Measurements from ENCODE around the gene EVA1C.
A peak's percentile ranks its signal among the peaks of the same experiment; 100 is the strongest.
"Not testable (repeated sequence)": the region's sequence is repeated elsewhere in the genome, so short reads cannot be mapped to it uniquely, and the experiment has no call there.

The EVA1C gene

DNA sequence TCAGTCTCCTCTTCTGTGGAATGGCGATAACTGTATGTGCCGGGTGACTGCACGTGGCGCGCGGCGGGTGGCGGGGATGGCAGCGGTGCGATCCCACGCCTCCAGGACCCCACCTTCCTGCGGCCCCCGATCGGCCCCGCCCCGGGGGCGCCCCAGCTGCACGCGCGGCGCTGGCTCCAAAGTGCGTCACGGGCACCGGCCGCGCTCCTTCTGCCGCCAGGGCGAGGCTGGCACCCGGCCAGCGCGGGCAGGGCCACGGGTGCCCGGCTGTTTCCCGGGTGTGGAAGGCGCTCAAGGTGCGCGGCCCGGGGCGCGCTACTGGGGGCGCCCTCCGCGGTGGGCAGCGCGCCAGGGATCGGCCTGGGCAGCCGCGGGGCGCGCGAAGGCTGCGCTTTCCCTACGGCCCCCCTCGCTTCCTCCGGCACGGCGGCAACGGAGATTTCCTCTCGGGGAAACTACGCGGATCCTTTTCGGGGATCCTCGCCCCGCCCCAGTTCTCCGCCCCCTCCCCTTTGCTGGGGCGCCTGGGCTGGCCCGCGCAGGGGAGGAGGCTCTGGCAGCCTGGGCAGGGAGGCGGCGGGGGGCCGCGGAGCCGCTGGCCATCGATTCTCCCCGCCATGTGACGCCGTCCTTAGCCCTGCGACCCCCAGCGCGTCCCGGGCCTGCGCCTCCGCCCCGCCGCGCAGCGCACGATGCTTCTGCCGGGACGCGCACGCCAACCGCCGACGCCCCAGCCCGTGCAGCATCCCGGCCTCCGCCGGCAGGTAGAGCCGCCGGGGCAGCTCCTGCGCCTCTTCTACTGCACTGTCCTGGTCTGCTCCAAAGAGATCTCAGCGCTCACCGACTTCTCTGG lies at the start of gene EVA1C:
EVA1C (plus strand) TSS at position 545 of the 853 bp plus-strand sequence; CDS start at position 693, 148 bp downstream.
- FAIRE-seq (peak; percentile 55), DNase-seq (ENCODE audit: insufficient read length, low spot score) (no peak)

GRCh38 chr21:32364387-32364786 lies 48.1 kb upstream of the EVA1C start:
- no peak for DNase-seq (ENCODE audit: insufficient read length, low spot score)
- no peak for FAIRE-seq

DNA sequence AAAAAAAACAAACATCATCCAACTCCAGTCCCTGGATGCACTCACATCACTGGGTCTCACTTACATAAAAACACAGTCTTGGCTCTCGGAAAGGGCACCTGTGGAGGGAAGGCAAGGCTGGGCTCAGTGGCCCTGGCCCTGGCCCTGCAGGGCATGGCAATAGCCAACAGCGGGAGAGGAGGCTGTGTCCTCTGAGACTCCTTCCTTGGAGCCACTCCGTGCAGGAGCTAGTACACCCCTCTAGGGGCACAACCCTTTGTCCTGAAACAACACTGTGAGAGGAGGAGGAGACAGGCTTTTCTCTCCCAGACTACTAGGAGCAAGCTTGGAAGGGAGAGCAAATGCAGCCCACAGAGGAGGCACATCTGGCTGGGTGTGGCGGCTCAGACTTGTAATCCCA lies 47.7 kb upstream of the EVA1C start:
- FAIRE-seq (no peak), DNase-seq (ENCODE audit: insufficient read length, low spot score) (no peak)

- no peak for FAIRE-seq
- DNase-seq (ENCODE audit: insufficient read length, low spot score): no peak
Measured at GRCh38 chr21:32366191-32366590, 46.3 kb upstream of the EVA1C start.

GRCh38 chr21:32367158-32367557 lies 45.3 kb upstream of the EVA1C start:
- DNase-seq (ENCODE audit: insufficient read length, low spot score): no peak
- FAIRE-seq: no peak

DNA sequence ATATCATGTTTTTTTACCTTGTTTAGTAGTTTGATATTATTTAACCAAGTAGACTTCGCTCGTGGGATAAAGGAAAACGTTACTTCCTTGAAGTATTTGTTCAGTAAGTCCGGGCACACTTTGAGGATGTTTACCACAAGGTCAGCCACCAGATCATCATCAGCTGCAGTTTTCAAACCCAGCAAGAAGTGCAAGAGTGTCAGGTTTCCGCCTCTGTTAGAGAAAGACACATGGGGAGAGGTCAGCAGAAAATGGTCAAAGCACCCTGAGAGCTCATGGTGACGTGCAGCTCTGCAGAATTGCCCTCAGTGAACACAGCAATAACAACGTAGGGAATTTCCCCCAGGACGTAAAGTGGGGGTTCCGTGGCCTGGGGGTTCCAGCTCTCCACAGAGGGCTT lies 44.1 kb upstream of the EVA1C start:
- no peak for FAIRE-seq

GRCh38 chr21:32368961-32369360 lies 43.5 kb upstream of the EVA1C start:
- FAIRE-seq; DNase-seq (ENCODE audit: insufficient read length, low spot score): not testable (repeated sequence)

More for the DNA sequence above, 44.1 kb upstream of the EVA1C start:
- no peak for DNase-seq (ENCODE audit: insufficient read length, low spot score)

GRCh38 chr21:32370998-32371766 lies 41.3 kb upstream of the EVA1C start:
- DNase-seq (ENCODE audit: insufficient read length, low spot score) (no peak), FAIRE-seq (no peak)

DNA sequence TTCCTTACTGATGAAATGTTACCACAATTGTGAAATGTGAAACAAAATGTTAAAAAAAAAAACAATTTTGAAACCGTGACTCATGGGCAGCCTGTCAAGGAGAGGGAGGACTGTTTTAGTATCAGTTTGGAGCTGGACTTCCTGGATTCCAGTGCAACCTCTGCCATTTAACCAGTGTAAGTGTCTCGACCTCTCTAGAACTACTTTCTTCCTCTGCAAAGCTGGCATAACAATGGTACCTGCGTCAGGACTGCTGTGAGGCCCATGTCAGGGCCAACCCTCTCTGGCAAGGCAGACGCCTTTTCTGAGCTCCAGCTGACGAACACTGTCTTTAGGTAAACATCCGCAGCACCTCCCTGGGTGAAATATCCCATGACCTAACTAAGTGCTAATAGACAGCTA lies 40.6 kb upstream of the EVA1C start:
- DNase-seq (ENCODE audit: insufficient read length, low spot score) (no peak), FAIRE-seq (no peak)

DNA sequence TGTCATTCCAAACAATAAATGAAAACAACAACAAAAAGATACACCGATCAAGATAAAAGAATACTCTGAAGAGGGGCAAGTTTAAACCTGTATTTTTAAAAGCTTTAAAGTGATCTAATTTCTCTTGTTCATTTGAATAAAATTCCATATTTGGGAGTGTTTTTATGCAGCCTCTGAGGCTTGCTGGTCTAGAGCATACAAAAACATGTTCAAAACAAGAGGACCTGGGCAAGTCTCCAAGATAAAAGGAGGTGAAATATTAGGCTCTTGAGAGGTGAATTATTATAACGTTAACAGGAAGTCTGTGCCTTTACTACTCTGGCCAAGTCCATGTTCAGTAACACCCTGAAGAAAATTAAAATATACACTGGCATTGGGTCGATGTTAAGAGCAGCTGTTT lies 39.8 kb upstream of the EVA1C start:
- DNase-seq (ENCODE audit: insufficient read length, low spot score) (no peak), FAIRE-seq (no peak)

- FAIRE-seq (no peak), DNase-seq (ENCODE audit: insufficient read length, low spot score) (no peak)
Measured at GRCh38 chr21:32377506-32377905, 35.0 kb upstream of the EVA1C start.

GRCh38 chr21:32377991-32378390 lies 34.5 kb upstream of the EVA1C start:
- FAIRE-seq (no peak), DNase-seq (ENCODE audit: insufficient read length, low spot score) (no peak)

GRCh38 chr21:32378956-32379355 lies 33.5 kb upstream of the EVA1C start:
- no peak for FAIRE-seq

DNA sequence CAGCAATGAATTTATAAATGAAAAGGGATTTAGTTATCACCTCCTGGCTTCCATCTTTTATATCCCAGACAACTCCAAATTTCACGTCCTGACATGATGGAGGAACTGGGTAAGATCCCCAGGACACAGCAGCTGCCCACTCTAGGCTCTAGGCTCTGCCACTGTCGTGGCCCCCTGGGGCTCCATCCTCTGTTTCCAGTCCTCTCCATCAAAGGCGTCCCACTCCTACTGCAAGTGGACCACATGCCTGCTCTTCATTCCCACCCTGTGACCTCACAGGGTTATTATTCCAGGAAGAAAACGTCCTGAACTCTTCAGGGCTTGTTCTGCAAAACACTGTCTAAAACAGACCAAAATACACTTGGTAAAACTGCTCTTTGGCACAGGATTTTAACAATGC lies 31.6 kb upstream of the EVA1C start:
- no peak for DNase-seq (ENCODE audit: insufficient read length, low spot score)
- no peak for FAIRE-seq

More at GRCh38 chr21:32378956-32379355, 33.5 kb upstream of the EVA1C start:
- no peak for DNase-seq (ENCODE audit: insufficient read length, low spot score)

- FAIRE-seq (no peak), DNase-seq (ENCODE audit: insufficient read length, low spot score) (no peak)
Measured at GRCh38 chr21:32381571-32381970, 30.9 kb upstream of the EVA1C start.

DNA sequence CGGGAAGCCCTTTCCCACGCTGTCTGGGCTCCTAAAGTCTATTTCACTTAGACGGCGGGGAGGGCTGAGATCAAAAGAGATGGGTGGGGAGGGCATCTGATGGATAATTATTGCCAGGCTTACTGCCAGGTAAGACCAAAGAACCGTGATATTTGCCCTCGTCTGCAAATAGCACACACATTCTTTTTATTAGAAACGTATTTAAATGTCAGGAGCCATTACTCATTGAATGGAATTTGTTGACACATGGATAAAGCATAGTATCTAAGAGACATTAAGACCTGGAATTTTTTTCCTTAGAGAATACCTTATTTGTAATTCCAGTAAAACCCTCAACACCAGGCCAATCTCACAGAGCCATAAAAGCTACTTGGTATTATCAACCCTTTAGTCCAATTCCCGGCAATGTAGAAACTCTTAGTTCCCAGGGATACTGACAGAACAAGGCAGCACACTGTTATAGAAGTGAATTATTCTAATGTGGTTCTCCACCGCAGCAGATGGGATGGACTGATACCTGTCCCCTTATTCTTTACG lies 30.3 kb upstream of the EVA1C start:
- DNase-seq (ENCODE audit: insufficient read length, low spot score) (peak; percentile 20), FAIRE-seq (no peak)

DNA sequence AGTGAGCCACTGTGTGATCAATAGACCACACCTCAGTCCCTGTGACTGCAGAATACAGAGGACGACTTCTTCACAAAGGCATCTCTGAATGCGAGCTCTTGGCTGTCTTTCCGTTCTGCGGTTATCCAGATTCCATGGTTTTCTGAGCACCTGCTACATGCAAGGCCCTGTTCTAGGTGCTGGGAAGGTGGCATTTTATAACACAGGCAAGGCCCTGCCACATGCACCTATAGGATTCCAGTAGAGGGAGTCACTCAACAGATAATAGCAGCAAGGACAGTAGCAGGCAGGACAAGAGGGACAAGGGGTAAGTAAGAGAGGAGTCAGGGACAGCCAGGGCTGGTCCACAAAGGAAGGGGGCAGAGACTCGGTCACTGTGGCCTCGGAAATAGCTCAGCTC lies 28.7 kb upstream of the EVA1C start:
- DNase-seq (ENCODE audit: insufficient read length, low spot score) (no peak), FAIRE-seq (no peak)

GRCh38 chr21:32386195-32386870 lies 26.2 kb upstream of the EVA1C start:
- DNase-seq (ENCODE audit: insufficient read length, low spot score): peak; percentile 39
- peak; percentile 13 for FAIRE-seq

DNA sequence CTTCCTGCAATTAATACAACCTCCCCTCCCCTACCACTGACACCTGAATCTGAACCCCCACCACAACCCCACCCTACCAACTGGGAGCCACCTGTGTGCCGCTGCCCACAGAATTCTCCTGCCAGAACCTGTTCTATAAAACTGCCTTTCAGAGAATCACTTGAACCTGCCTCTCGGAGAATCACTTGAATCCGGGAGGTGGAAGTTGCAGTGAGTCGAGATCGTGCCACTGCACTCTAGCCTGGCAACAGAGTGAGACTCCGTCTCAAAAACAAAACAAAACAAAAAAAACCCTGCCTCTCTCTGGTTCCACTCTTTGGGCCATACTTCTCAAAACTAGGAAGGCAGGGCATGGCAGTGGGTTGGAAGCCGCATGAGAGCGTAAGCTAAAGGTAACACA lies 25.4 kb upstream of the EVA1C start:
- no peak for FAIRE-seq

DNA sequence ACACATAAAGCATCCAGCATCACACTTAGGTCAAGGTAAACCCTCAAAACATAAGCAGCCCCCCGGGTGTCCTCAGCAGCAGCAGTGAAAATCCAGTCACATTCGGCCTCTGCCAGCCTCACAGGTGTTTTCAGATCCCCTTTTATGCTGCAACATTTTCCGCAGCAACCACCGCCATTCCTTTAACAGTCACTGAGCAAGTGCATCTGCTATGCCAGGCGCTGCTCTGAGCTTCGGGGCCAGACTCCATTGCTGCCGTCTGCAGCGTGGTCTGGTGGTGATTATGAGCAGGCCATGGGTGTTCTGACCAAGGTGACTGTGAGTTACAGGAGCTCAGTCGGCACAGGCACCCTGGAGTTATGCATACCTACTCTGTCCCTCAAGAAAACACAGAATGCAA lies 24.2 kb upstream of the EVA1C start:
- DNase-seq (ENCODE audit: insufficient read length, low spot score) (no peak), FAIRE-seq (no peak)

More for the DNA sequence above, 25.4 kb upstream of the EVA1C start:
- no peak for DNase-seq (ENCODE audit: insufficient read length, low spot score)
